ENCODE data around the gene TAC3.

DNA sequence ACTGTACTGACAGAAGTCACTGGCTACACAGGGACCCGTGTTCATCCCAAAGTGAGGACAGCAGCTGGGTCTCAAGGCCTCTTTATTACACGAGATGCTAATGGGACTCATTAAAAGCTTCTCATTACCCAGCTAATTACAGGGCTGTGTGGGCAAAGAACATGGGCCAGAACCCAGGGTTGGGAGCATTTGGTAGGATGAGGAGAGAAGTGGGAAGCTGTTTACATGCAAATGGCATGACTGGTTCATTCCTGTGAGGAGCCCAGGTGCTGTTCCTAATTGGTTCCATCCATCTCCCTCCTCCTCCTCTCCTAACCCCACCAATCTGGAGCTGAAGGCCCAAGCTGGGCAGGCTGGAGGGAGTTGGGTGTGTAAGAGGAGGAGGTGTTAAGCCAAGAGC, 8.9 kb upstream of the TAC3 start:
- TF ChIP-seq, protein P1, sequence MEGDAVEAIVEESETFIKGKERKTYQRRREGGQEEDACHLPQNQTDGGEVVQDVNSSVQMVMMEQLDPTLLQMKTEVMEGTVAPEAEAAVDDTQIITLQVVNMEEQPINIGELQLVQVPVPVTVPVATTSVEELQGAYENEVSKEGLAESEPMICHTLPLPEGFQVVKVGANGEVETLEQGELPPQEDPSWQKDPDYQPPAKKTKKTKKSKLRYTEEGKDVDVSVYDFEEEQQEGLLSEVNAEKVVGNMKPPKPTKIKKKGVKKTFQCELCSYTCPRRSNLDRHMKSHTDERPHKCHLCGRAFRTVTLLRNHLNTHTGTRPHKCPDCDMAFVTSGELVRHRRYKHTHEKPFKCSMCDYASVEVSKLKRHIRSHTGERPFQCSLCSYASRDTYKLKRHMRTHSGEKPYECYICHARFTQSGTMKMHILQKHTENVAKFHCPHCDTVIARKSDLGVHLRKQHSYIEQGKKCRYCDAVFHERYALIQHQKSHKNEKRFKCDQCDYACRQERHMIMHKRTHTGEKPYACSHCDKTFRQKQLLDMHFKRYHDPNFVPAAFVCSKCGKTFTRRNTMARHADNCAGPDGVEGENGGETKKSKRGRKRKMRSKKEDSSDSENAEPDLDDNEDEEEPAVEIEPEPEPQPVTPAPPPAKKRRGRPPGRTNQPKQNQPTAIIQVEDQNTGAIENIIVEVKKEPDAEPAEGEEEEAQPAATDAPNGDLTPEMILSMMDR (IDR thresholded peaks at IDR 0.05) = no peak
- TF ChIP-seq EP300 (IDR thresholded peaks at IDR 0.05) (no peak), POLR2AphosphoS5 (IDR thresholded peaks at IDR 0.05) (no peak)
